ENCODE measurements around the gene ZC2HC1B. TPM values are rescaled to one million over a fixed set of nuclear protein-coding genes. Genes with fewer than 3 reads are reported as not detected.

ZC2HC1B gene
- total RNA-seq, 1 experiment from 2014 or later = not detected

DNA sequence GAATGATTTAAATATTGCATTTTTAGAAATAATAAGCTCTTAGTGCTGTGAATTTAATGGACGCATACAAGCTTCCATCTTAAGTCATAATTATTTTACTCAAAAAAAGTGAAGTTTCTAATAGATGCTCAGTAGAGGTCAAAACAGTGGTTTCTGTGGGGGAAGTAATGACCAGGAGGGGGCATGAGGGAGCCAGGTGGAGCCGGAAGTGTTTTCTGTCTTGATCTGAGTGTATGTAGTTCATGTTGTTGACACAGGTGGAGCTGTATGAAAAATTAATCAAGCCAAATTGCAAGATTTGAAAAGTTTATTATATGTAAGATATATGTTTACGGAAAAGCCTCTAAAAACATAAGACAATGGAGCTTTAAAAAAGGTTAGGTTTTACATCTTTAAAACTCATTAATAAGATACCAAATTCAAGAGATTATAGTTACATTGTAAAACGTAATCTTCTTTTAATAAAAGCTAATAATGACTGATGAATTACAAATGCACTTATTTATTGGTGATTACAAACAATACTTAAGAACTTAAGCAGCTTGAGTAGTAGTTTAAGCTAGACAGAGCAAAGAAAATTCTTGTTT lies 75.8 kb downstream of the ZC2HC1B start:
- H4K20me1 ChIP-seq (ENCODE audit: control insufficient read depth, insufficient read depth, insufficient read length) = no peaks in the 10 kb centered on the region
- H3K4ac ChIP-seq (ENCODE audit: low read depth, low read length) = no peak overlapping the region
- H4K5ac ChIP-seq (ENCODE audit: insufficient read length, low read depth, low read length) = no peak overlapping the region
- no peak overlapping the region for H2BK5ac ChIP-seq (ENCODE audit: insufficient read length, low read length)
- no peaks in the 10 kb centered on the region for H3K23me2 ChIP-seq (ENCODE audit: insufficient read length, low read depth, low read length, poor library complexity, severe bottlenecking)
- no peak overlapping the region for H4K8ac ChIP-seq (replicated peaks; ENCODE audit: insufficient read length, low read depth, low read length)
- H3T11ph ChIP-seq (ENCODE audit: low read length) = no peak overlapping the region
- no peak overlapping the region for H2BK15ac ChIP-seq (ENCODE audit: low read depth, low read length)
- Mint-ChIP-seq H3K27me3 (ENCODE audit: low read depth) (peaks cover 20% of the 10 kb centered on the region), H3K27ac (no peak overlapping the region), H3K9me3 (peaks cover 0 to 2% of the 10 kb centered on the region in 2 experiments; a peak in 1 of 5 replicates), H3K36me3 (ENCODE audit: insufficient read depth in 1 of 3, low read depth in 3 of 3) (no peaks in the 10 kb centered on the region), H3K4me3 (no peak overlapping the region), H3K4me1 (peaks cover 48 to 55% of the 10 kb centered on the region in 2 experiments)
- H3K14ac ChIP-seq (ENCODE audit: insufficient read depth, low read length) = no peak overlapping the region
- no peak overlapping the region for H2BK20ac ChIP-seq (ENCODE audit: low read depth, low read length, poor library complexity, severe bottlenecking)
- H2BK12ac ChIP-seq (ENCODE audit: insufficient read length, low read depth, low read length) = no peak overlapping the region
- DNase-seq = no peak
- H2AK5ac ChIP-seq (ENCODE audit: insufficient read length, low read length) = no peak overlapping the region
- H3K9ac ChIP-seq (ENCODE audit: extremely low read depth, insufficient read length, low read length) = no peak overlapping the region
- no peak overlapping the region for H3K27ac ChIP-seq (ENCODE audit: insufficient read length, low read depth, low read length)
- TF ChIP-seq, protein P1, sequence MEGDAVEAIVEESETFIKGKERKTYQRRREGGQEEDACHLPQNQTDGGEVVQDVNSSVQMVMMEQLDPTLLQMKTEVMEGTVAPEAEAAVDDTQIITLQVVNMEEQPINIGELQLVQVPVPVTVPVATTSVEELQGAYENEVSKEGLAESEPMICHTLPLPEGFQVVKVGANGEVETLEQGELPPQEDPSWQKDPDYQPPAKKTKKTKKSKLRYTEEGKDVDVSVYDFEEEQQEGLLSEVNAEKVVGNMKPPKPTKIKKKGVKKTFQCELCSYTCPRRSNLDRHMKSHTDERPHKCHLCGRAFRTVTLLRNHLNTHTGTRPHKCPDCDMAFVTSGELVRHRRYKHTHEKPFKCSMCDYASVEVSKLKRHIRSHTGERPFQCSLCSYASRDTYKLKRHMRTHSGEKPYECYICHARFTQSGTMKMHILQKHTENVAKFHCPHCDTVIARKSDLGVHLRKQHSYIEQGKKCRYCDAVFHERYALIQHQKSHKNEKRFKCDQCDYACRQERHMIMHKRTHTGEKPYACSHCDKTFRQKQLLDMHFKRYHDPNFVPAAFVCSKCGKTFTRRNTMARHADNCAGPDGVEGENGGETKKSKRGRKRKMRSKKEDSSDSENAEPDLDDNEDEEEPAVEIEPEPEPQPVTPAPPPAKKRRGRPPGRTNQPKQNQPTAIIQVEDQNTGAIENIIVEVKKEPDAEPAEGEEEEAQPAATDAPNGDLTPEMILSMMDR (conservative IDR thresholded peaks at IDR 0.05) = peak; percentile 97
- H2BK120ac ChIP-seq (ENCODE audit: low read depth, low read length, poor library complexity, severe bottlenecking) = no peak overlapping the region
- no peak overlapping the region for H4K91ac ChIP-seq (ENCODE audit: insufficient read length, low read depth, low read length)
- WGBS (ENCODE audit: extremely low coverage, insufficient read length, low lambda C conversion rate) = no CpG with 5 or more reads among the region's 4 CpGs
- H3K56ac ChIP-seq (ENCODE audit: insufficient read length, low read depth, low read length) = no peak overlapping the region
- no peaks in the 10 kb centered on the region for H3K79me2 ChIP-seq (ENCODE audit: insufficient read depth, low read length)
- H3K23ac ChIP-seq (ENCODE audit: insufficient read length, low read depth, low read length) = no peak overlapping the region
- H3K79me1 ChIP-seq (ENCODE audit: insufficient read depth, low read depth, low read length, poor library complexity, severe bottlenecking) = no peaks in the 10 kb centered on the region
- no peak overlapping the region for H3K4me2 ChIP-seq (ENCODE audit: insufficient read depth, insufficient read length, low read length)
- H3K4me1 ChIP-seq (ENCODE audit: insufficient read depth, low read length) = peaks cover 7% of the 10 kb centered on the region; the same call in 1 of the 2 replicates
- no peak overlapping the region for H3K18ac ChIP-seq (ENCODE audit: insufficient read length, low read depth, low read length)
- H2AFZ ChIP-seq (ENCODE audit: low read length) = no peak overlapping the region
- no peaks in the 10 kb centered on the region for H3K9me3 ChIP-seq (ENCODE audit: control insufficient read depth, low read depth, low read length)
- no peaks in the 10 kb centered on the region for H3K27me3 ChIP-seq (ENCODE audit: insufficient read depth, low read length)
